ES-I3 (cell line): Measurements from ENCODE around the gene TNS1.

Source experiments
- H3K36me3 ChIP-seq: 2 replicates; pipeline ENCODE4 v1.6.1; 2013; ENCODE audit warnings: mild to moderate bottlenecking, low read length, control low read depth, moderate library complexity; ENCODE audit not compliant: insufficient read depth
- H3K4me1 ChIP-seq: 2 replicates; pipeline ENCODE4 v1.6.1; 2013; ENCODE audit warnings: mild to moderate bottlenecking, control low read depth, low read length; ENCODE audit not compliant: insufficient read depth
- H3K9ac ChIP-seq: 2 replicates; pipeline ENCODE4 v1.6.1; 2013; ENCODE audit warnings: low read depth, mild to moderate bottlenecking, low read length, moderate library complexity
- H3K9me3 ChIP-seq: 2 replicates; pipeline ENCODE4 v1.6.1; 2013; ENCODE audit warnings: mild to moderate bottlenecking, low read length, moderate library complexity; ENCODE audit not compliant: control insufficient read depth, insufficient read depth

TNS1 gene

GRCh38 chr2:217835931-217836891 is 166.6 kb downstream of the TNS1 start:
- no peaks in the 10 kb centered on the region for H3K9me3 ChIP-seq
- H3K4me1 ChIP-seq = peaks cover 11% of the 10 kb centered on the region; the same call in 1 of the 2 replicates
- no peak overlapping the region for H3K9ac ChIP-seq
- H3K36me3 ChIP-seq = no peaks in the 10 kb centered on the region; the same call in 1 of the 2 replicates

GRCh38 chr2:217834744-217835513 is 167.9 kb downstream of the TNS1 start:
- no peak overlapping the region for H3K9ac ChIP-seq
- peaks cover 11% of the 10 kb centered on the region; the same call in 1 of the 2 replicates for H3K4me1 ChIP-seq
- no peaks in the 10 kb centered on the region for H3K9me3 ChIP-seq
- H3K36me3 ChIP-seq = no peaks in the 10 kb centered on the region; the same call in 1 of the 2 replicates

GRCh38 chr2:217834057-217834620 is 168.7 kb downstream of the TNS1 start:
- Histone ChIP-seq H3K36me3 (no peaks in the 10 kb centered on the region; the same call in 1 of the 2 replicates), H3K9ac (no peak overlapping the region), H3K9me3 (no peaks in the 10 kb centered on the region), H3K4me1 (peaks cover 11% of the 10 kb centered on the region; the same call in 1 of the 2 replicates)

GRCh38 chr2:217833439-217833838 is 169.4 kb downstream of the TNS1 start:
- Histone ChIP-seq H3K36me3 (no peaks in the 10 kb centered on the region; the same call in 1 of the 2 replicates), H3K9ac (no peak overlapping the region), H3K9me3 (no peaks in the 10 kb centered on the region)

GRCh38 chr2:217832987-217833386 is 169.8 kb downstream of the TNS1 start:
- Histone ChIP-seq H3K4me1 (peaks cover 11% of the 10 kb centered on the region; the same call in 1 of the 2 replicates), H3K36me3 (no peaks in the 10 kb centered on the region; the same call in 1 of the 2 replicates), H3K9me3 (no peaks in the 10 kb centered on the region), H3K9ac (no peak overlapping the region)

More at GRCh38 chr2:217833439-217833838, 169.4 kb downstream of the TNS1 start:
- H3K4me1 ChIP-seq = peaks cover 11% of the 10 kb centered on the region; the same call in 1 of the 2 replicates

GRCh38 chr2:217832115-217832514 is 170.7 kb downstream of the TNS1 start:
- H3K9me3 ChIP-seq = no peaks in the 10 kb centered on the region
- H3K4me1 ChIP-seq = peaks cover 9% of the 10 kb centered on the region; the same call in 1 of the 2 replicates
- no peak overlapping the region for H3K9ac ChIP-seq
- H3K36me3 ChIP-seq = no peaks in the 10 kb centered on the region; the same call in 1 of the 2 replicates

- Histone ChIP-seq H3K4me1 (peaks cover 3% of the 10 kb centered on the region; the same call in 1 of the 2 replicates), H3K9me3 (no peaks in the 10 kb centered on the region), H3K9ac (no peak overlapping the region), H3K36me3 (no peaks in the 10 kb centered on the region; the same call in 1 of the 2 replicates)
These were observed 171.5 kb downstream of the TNS1 start for GRCh38 chr2:217831306-217831705.

GRCh38 chr2:217830807-217831206 is 172.0 kb downstream of the TNS1 start:
- Histone ChIP-seq H3K9me3 (no peaks in the 10 kb centered on the region), H3K36me3 (no peaks in the 10 kb centered on the region; the same call in 1 of the 2 replicates), H3K9ac (no peak overlapping the region), H3K4me1 (no peaks in the 10 kb centered on the region; the same call in 1 of the 2 replicates)

GRCh38 chr2:217830061-217830460 is 172.7 kb downstream of the TNS1 start:
- no peaks in the 10 kb centered on the region; the same call in 1 of the 2 replicates for H3K36me3 ChIP-seq

GRCh38 chr2:217829420-217829819 is 173.4 kb downstream of the TNS1 start:
- Histone ChIP-seq H3K9ac (no peak overlapping the region), H3K9me3 (no peaks in the 10 kb centered on the region), H3K36me3 (no peaks in the 10 kb centered on the region; the same call in 1 of the 2 replicates), H3K4me1 (no peaks in the 10 kb centered on the region)

More at GRCh38 chr2:217830061-217830460, 172.7 kb downstream of the TNS1 start:
- no peaks in the 10 kb centered on the region for H3K9me3 ChIP-seq
- no peak overlapping the region for H3K9ac ChIP-seq
- no peaks in the 10 kb centered on the region for H3K4me1 ChIP-seq

- Histone ChIP-seq H3K4me1 (no peaks in the 10 kb centered on the region), H3K9me3 (no peaks in the 10 kb centered on the region), H3K36me3 (no peaks in the 10 kb centered on the region), H3K9ac (no peak overlapping the region)
These were observed 174.5 kb downstream of the TNS1 start for GRCh38 chr2:217828336-217828735.

GRCh38 chr2:217827430-217828201 is 175.2 kb downstream of the TNS1 start:
- H3K9me3 ChIP-seq = no peaks in the 10 kb centered on the region
- no peak overlapping the region for H3K9ac ChIP-seq
- no peaks in the 10 kb centered on the region for H3K4me1 ChIP-seq
- no peaks in the 10 kb centered on the region for H3K36me3 ChIP-seq

GRCh38 chr2:217826991-217827390 is 175.8 kb downstream of the TNS1 start:
- no peaks in the 10 kb centered on the region for H3K4me1 ChIP-seq
- H3K9me3 ChIP-seq = no peaks in the 10 kb centered on the region
- H3K36me3 ChIP-seq = no peaks in the 10 kb centered on the region
- H3K9ac ChIP-seq = no peak overlapping the region
